B cell (primary cell): ENCODE measurements around the gene GNG7.

ENCODE experiments used
- EZH2 ChIP-seq: IDR thresholded peaks from 2 replicates; pipeline ENCODE4 v1.6.1; 2012; ENCODE audit warnings: borderline replicate concordance, low read depth, mild to moderate bottlenecking, moderate library complexity, low read length; ENCODE audit not compliant: insufficient read depth, poor library complexity, severe bottlenecking
- TF ChIP-seq, protein P1 (sequence below): fragments of 200-600 bp; IDR thresholded peaks from one replicate; pipeline ENCODE4 v1.8.0; 2022; ENCODE audit warnings: antibody characterized with exemption, mild to moderate bottlenecking

DNA sequence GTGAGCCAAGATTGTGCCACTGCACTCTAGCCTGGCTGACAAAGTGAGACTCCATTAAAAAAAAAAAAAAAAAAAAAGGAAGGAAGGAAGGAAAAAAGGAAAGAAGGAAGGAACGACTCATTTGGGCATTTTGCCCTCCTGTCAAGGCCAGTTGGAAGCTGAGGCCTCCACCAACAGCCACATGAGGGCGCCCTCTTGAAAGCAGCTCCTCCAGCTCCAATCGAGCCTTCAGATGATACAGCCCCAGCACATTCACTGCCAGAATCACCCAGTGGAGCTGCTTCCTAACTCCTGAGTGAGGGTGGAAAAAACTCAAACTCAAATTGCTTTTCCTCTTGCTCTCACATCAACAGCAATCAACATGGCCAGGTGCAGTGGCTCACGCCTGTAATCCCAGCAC lies 40.9 kb downstream of the GNG7 start:
- TF ChIP-seq, protein P1, sequence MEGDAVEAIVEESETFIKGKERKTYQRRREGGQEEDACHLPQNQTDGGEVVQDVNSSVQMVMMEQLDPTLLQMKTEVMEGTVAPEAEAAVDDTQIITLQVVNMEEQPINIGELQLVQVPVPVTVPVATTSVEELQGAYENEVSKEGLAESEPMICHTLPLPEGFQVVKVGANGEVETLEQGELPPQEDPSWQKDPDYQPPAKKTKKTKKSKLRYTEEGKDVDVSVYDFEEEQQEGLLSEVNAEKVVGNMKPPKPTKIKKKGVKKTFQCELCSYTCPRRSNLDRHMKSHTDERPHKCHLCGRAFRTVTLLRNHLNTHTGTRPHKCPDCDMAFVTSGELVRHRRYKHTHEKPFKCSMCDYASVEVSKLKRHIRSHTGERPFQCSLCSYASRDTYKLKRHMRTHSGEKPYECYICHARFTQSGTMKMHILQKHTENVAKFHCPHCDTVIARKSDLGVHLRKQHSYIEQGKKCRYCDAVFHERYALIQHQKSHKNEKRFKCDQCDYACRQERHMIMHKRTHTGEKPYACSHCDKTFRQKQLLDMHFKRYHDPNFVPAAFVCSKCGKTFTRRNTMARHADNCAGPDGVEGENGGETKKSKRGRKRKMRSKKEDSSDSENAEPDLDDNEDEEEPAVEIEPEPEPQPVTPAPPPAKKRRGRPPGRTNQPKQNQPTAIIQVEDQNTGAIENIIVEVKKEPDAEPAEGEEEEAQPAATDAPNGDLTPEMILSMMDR = no peak
- no peak for TF ChIP-seq EZH2
